ENCODE results near the gene BBS9.

The BBS9 gene

GRCh38 chr7:33582104-33582503 lies 452.7 kb downstream of the BBS9 start:
- no peaks in the 10 kb centered on the region for H3K36me3 ChIP-seq (ENCODE audit: control insufficient read depth in 5 of 5, insufficient read depth in 5 of 5, low read length in 5 of 5)
- H3K9ac ChIP-seq (ENCODE audit: low read length in 5 of 5), result no peak overlapping the region
- no peaks in the 10 kb centered on the region for H3K4me1 ChIP-seq (ENCODE audit: control insufficient read depth in 5 of 5, insufficient read depth in 5 of 5, low read length in 5 of 5)
- H3K4me3 ChIP-seq (ENCODE audit: low read depth in 1 of 5, low read length in 5 of 5), result no peak overlapping the region
- H3K27me3 ChIP-seq (ENCODE audit: control insufficient read depth in 5 of 5, insufficient read depth in 4 of 5, low read length in 5 of 5), result no peaks in the 10 kb centered on the region
- no peak overlapping the region for H3K27ac ChIP-seq (ENCODE audit: low read depth, low read length)
- H3K9me3 ChIP-seq (ENCODE audit: control insufficient read depth in 5 of 5, low read length in 5 of 5), result no peaks in the 10 kb centered on the region

- H3K4me1 ChIP-seq (ENCODE audit: control insufficient read depth in 5 of 5, insufficient read depth in 5 of 5, low read length in 5 of 5), result no peaks in the 10 kb centered on the region
Measured at GRCh38 chr7:33582533-33582932, 453.2 kb downstream of the BBS9 start.

GRCh38 chr7:33589911-33590310 lies 460.5 kb downstream of the BBS9 start:
- Histone ChIP-seq H3K27me3 (ENCODE audit: control insufficient read depth in 5 of 5, insufficient read depth in 4 of 5, low read length in 5 of 5) (no peaks in the 10 kb centered on the region), H3K4me1 (ENCODE audit: control insufficient read depth in 5 of 5, insufficient read depth in 5 of 5, low read length in 5 of 5) (peaks cover 0 to 17% (median 10%) of the 10 kb centered on the region in 5 donors), H3K4me3 (ENCODE audit: low read depth in 1 of 5, low read length in 5 of 5) (no peak overlapping the region), H3K36me3 (ENCODE audit: control insufficient read depth in 5 of 5, insufficient read depth in 5 of 5, low read length in 5 of 5) (no peaks in the 10 kb centered on the region), H3K27ac (ENCODE audit: low read depth, low read length) (no peak overlapping the region), H3K9me3 (ENCODE audit: control insufficient read depth in 5 of 5, low read length in 5 of 5) (no peaks in the 10 kb centered on the region), H3K9ac (ENCODE audit: low read length in 5 of 5) (no peak overlapping the region)

More at GRCh38 chr7:33582533-33582932, 453.2 kb downstream of the BBS9 start:
- Histone ChIP-seq H3K9me3 (ENCODE audit: control insufficient read depth in 5 of 5, low read length in 5 of 5) (no peaks in the 10 kb centered on the region), H3K4me3 (ENCODE audit: low read depth in 1 of 5, low read length in 5 of 5) (no peak overlapping the region), H3K27me3 (ENCODE audit: control insufficient read depth in 5 of 5, insufficient read depth in 4 of 5, low read length in 5 of 5) (no peaks in the 10 kb centered on the region), H3K9ac (ENCODE audit: low read length in 5 of 5) (no peak overlapping the region), H3K36me3 (ENCODE audit: control insufficient read depth in 5 of 5, insufficient read depth in 5 of 5, low read length in 5 of 5) (no peaks in the 10 kb centered on the region), H3K27ac (ENCODE audit: low read depth, low read length) (no peak overlapping the region)

- Histone ChIP-seq H3K9me3 (ENCODE audit: control insufficient read depth in 5 of 5, low read length in 5 of 5) (no peaks in the 10 kb centered on the region), H3K4me1 (ENCODE audit: control insufficient read depth in 5 of 5, insufficient read depth in 5 of 5, low read length in 5 of 5) (peaks cover 0 to 17% (median 10%) of the 10 kb centered on the region in 5 donors), H3K9ac (ENCODE audit: low read length in 5 of 5) (no peak overlapping the region), H3K36me3 (ENCODE audit: control insufficient read depth in 5 of 5, insufficient read depth in 5 of 5, low read length in 5 of 5) (no peaks in the 10 kb centered on the region), H3K27me3 (ENCODE audit: control insufficient read depth in 5 of 5, insufficient read depth in 4 of 5, low read length in 5 of 5) (no peaks in the 10 kb centered on the region), H3K4me3 (ENCODE audit: low read depth in 1 of 5, low read length in 5 of 5) (no peak overlapping the region), H3K27ac (ENCODE audit: low read depth, low read length) (no peak overlapping the region)
Measured at GRCh38 chr7:33590916-33591315, 461.6 kb downstream of the BBS9 start.

GRCh38 chr7:33591490-33591889 lies 462.1 kb downstream of the BBS9 start:
- Histone ChIP-seq H3K9ac (ENCODE audit: low read length in 5 of 5) (no peak overlapping the region), H3K27me3 (ENCODE audit: control insufficient read depth in 5 of 5, insufficient read depth in 4 of 5, low read length in 5 of 5) (no peaks in the 10 kb centered on the region), H3K27ac (ENCODE audit: low read depth, low read length) (no peak overlapping the region), H3K4me1 (ENCODE audit: control insufficient read depth in 5 of 5, insufficient read depth in 5 of 5, low read length in 5 of 5) (peaks cover 0 to 20% (median 10%) of the 10 kb centered on the region in 5 donors), H3K4me3 (ENCODE audit: low read depth in 1 of 5, low read length in 5 of 5) (no peak overlapping the region), H3K36me3 (ENCODE audit: control insufficient read depth in 5 of 5, insufficient read depth in 5 of 5, low read length in 5 of 5) (no peaks in the 10 kb centered on the region), H3K9me3 (ENCODE audit: control insufficient read depth in 5 of 5, low read length in 5 of 5) (no peaks in the 10 kb centered on the region)

- H3K36me3 ChIP-seq (ENCODE audit: control insufficient read depth in 5 of 5, insufficient read depth in 5 of 5, low read length in 5 of 5), result no peaks in the 10 kb centered on the region
- H3K4me3 ChIP-seq (ENCODE audit: low read depth in 1 of 5, low read length in 5 of 5), result no peak overlapping the region
- H3K9me3 ChIP-seq (ENCODE audit: control insufficient read depth in 5 of 5, low read length in 5 of 5), result no peaks in the 10 kb centered on the region
- H3K4me1 ChIP-seq (ENCODE audit: control insufficient read depth in 5 of 5, insufficient read depth in 5 of 5, low read length in 5 of 5), result peaks cover 0 to 32% (median 15%) of the 10 kb centered on the region in 5 donors
- peak overlapping the region; percentile 39 for H3K27ac ChIP-seq (ENCODE audit: low read depth, low read length)
- no peak overlapping the region for H3K9ac ChIP-seq (ENCODE audit: low read length in 5 of 5)
- H3K27me3 ChIP-seq (ENCODE audit: control insufficient read depth in 5 of 5, insufficient read depth in 4 of 5, low read length in 5 of 5), result no peaks in the 10 kb centered on the region
Measured at GRCh38 chr7:33592718-33593117, 463.4 kb downstream of the BBS9 start.

GRCh38 chr7:33593611-33594010 lies 464.2 kb downstream of the BBS9 start:
- H3K4me1 ChIP-seq (ENCODE audit: control insufficient read depth in 5 of 5, insufficient read depth in 5 of 5, low read length in 5 of 5), result peaks cover 0 to 32% (median 15%) of the 10 kb centered on the region in 5 donors
- H3K9ac ChIP-seq (ENCODE audit: low read length in 5 of 5), result no peak overlapping the region
- no peak overlapping the region for H3K4me3 ChIP-seq (ENCODE audit: low read depth in 1 of 5, low read length in 5 of 5)
- H3K27me3 ChIP-seq (ENCODE audit: control insufficient read depth in 5 of 5, insufficient read depth in 4 of 5, low read length in 5 of 5), result no peaks in the 10 kb centered on the region
- peak overlapping the region; percentile 39 for H3K27ac ChIP-seq (ENCODE audit: low read depth, low read length)
- H3K36me3 ChIP-seq (ENCODE audit: control insufficient read depth in 5 of 5, insufficient read depth in 5 of 5, low read length in 5 of 5), result no peaks in the 10 kb centered on the region
- H3K9me3 ChIP-seq (ENCODE audit: control insufficient read depth in 5 of 5, low read length in 5 of 5), result no peaks in the 10 kb centered on the region

- Histone ChIP-seq H3K4me1 (ENCODE audit: control insufficient read depth in 5 of 5, insufficient read depth in 5 of 5, low read length in 5 of 5) (peaks cover 0 to 32% (median 15%) of the 10 kb centered on the region in 5 donors), H3K36me3 (ENCODE audit: control insufficient read depth in 5 of 5, insufficient read depth in 5 of 5, low read length in 5 of 5) (no peaks in the 10 kb centered on the region), H3K27ac (ENCODE audit: low read depth, low read length) (peak overlapping the region; percentile 54), H3K4me3 (ENCODE audit: low read depth in 1 of 5, low read length in 5 of 5) (no peak overlapping the region), H3K27me3 (ENCODE audit: control insufficient read depth in 5 of 5, insufficient read depth in 4 of 5, low read length in 5 of 5) (no peaks in the 10 kb centered on the region), H3K9ac (ENCODE audit: low read length in 5 of 5) (no peak overlapping the region), H3K9me3 (ENCODE audit: control insufficient read depth in 5 of 5, low read length in 5 of 5) (no peaks in the 10 kb centered on the region)
Measured at GRCh38 chr7:33596686-33597085, 467.3 kb downstream of the BBS9 start.

GRCh38 chr7:33597181-33597580 lies 467.8 kb downstream of the BBS9 start:
- Histone ChIP-seq H3K9ac (ENCODE audit: low read length in 5 of 5) (no peak overlapping the region), H3K4me3 (ENCODE audit: low read depth in 1 of 5, low read length in 5 of 5) (no peak overlapping the region), H3K9me3 (ENCODE audit: control insufficient read depth in 5 of 5, low read length in 5 of 5) (no peaks in the 10 kb centered on the region), H3K27me3 (ENCODE audit: control insufficient read depth in 5 of 5, insufficient read depth in 4 of 5, low read length in 5 of 5) (no peaks in the 10 kb centered on the region), H3K27ac (ENCODE audit: low read depth, low read length) (peak overlapping the region; percentile 54), H3K36me3 (ENCODE audit: control insufficient read depth in 5 of 5, insufficient read depth in 5 of 5, low read length in 5 of 5) (no peaks in the 10 kb centered on the region), H3K4me1 (ENCODE audit: control insufficient read depth in 5 of 5, insufficient read depth in 5 of 5, low read length in 5 of 5) (peaks cover 0 to 32% (median 15%) of the 10 kb centered on the region in 5 donors)

- no peaks in the 10 kb centered on the region for H3K9me3 ChIP-seq (ENCODE audit: control insufficient read depth in 5 of 5, low read length in 5 of 5)
- no peaks in the 10 kb centered on the region for H3K27me3 ChIP-seq (ENCODE audit: control insufficient read depth in 5 of 5, insufficient read depth in 4 of 5, low read length in 5 of 5)
- H3K4me1 ChIP-seq (ENCODE audit: control insufficient read depth in 5 of 5, insufficient read depth in 5 of 5, low read length in 5 of 5), result peaks cover 0 to 15% (median 10%) of the 10 kb centered on the region in 5 donors
- H3K4me3 ChIP-seq (ENCODE audit: low read depth in 1 of 5, low read length in 5 of 5), result no peak overlapping the region
- H3K36me3 ChIP-seq (ENCODE audit: control insufficient read depth in 5 of 5, insufficient read depth in 5 of 5, low read length in 5 of 5), result peaks cover 0 to 3% (median 0%) of the 10 kb centered on the region in 5 donors
- no peak overlapping the region for H3K27ac ChIP-seq (ENCODE audit: low read depth, low read length)
- H3K9ac ChIP-seq (ENCODE audit: low read length in 5 of 5), result no peak overlapping the region
Measured at GRCh38 chr7:33601101-33601500, 471.7 kb downstream of the BBS9 start.

GRCh38 chr7:33601884-33602283 lies 472.5 kb downstream of the BBS9 start:
- Histone ChIP-seq H3K9me3 (ENCODE audit: control insufficient read depth in 5 of 5, low read length in 5 of 5) (no peaks in the 10 kb centered on the region), H3K4me1 (ENCODE audit: control insufficient read depth in 5 of 5, insufficient read depth in 5 of 5, low read length in 5 of 5) (peaks cover 0 to 10% (median 8%) of the 10 kb centered on the region in 5 donors), H3K9ac (ENCODE audit: low read length in 5 of 5) (no peak overlapping the region), H3K4me3 (ENCODE audit: low read depth in 1 of 5, low read length in 5 of 5) (no peak overlapping the region), H3K36me3 (ENCODE audit: control insufficient read depth in 5 of 5, insufficient read depth in 5 of 5, low read length in 5 of 5) (peaks cover 0 to 3% (median 0%) of the 10 kb centered on the region in 5 donors), H3K27ac (ENCODE audit: low read depth, low read length) (no peak overlapping the region), H3K27me3 (ENCODE audit: control insufficient read depth in 5 of 5, insufficient read depth in 4 of 5, low read length in 5 of 5) (no peaks in the 10 kb centered on the region)
